HepG2 (cell line): ENCODE measurements around the gene FOXA1. TPM values are rescaled to one million over a fixed set of nuclear protein-coding genes. Genes with fewer than 3 reads are reported as not detected.

Source experiments
- CENPT ChIP-seq: sonication (generic); formaldehyde crosslinking; IDR thresholded peaks from 2 replicates; pipeline ENCODE4 v1.8.0; 2022; ENCODE audit warnings: low read depth, mild to moderate bottlenecking, moderate library complexity, missing genetic modification reagents
- HMGA1 ChIP-seq: sonication (generic); formaldehyde crosslinking; conservative IDR thresholded peaks from 2 replicates; pipeline ENCODE4 v1.4.0; 2020; ENCODE audit warnings: missing genetic modification reagents
- TOE1 ChIP-seq: sonication (generic); formaldehyde crosslinking; IDR thresholded peaks from 2 replicates; pipeline ENCODE4 v1.4.0; 2020; ENCODE audit warnings: mild to moderate bottlenecking, missing genetic modification reagents
- YEATS2 ChIP-seq: sonication (generic); formaldehyde crosslinking; IDR thresholded peaks from 2 replicates; pipeline ENCODE4 v1.4.0; 2020; ENCODE audit warnings: missing genetic modification reagents, borderline replicate concordance
- YY1 ChIP-seq: IDR thresholded peaks from 2 replicates; pipeline ENCODE4 v1.6.1; 2011; ENCODE audit warnings: low read length, low read depth, moderate library complexity, mild to moderate bottlenecking; ENCODE audit not compliant: insufficient read depth, insufficient replicate concordance
- ZBTB42 ChIP-seq: sonication (generic); formaldehyde crosslinking; IDR thresholded peaks from 2 replicates; pipeline ENCODE4 v1.5.0; 2020; ENCODE audit warnings: mild to moderate bottlenecking, missing genetic modification reagents
- ZSCAN21 ChIP-seq: sonication (generic); formaldehyde crosslinking; IDR thresholded peaks from 2 replicates; pipeline ENCODE4 v1.8.0; 2022; ENCODE audit warnings: mild to moderate bottlenecking, missing genetic modification reagents, moderate library complexity, borderline replicate concordance
- polyA plus RNA-seq, 8 experiments: library from polyadenylated mRNA; depleted of rRNA in 3 of 8; stranded (reverse) in 7 of 8; unstranded in 1 of 8; fragments of >200 nt; fragmentation: Illumina TruSeq in 4 of 8; extraction: Trizol in 4 of 8; gene quantifications; 2 replicates each; pipeline versions ENCODE4 v1.2.1 to v1.2.3, GENCODE V29; 2011 to 2016; ENCODE audit warnings: low read depth in 4 of 8, missing spikeins in 1 of 8, mixed read lengths in 1 of 8; ENCODE audit not compliant: insufficient read depth in 1 of 8
- total RNA-seq, 5 experiments: library from RNA; depleted of rRNA; stranded (reverse); fragments of >200 nt; fragmentation: Illumina TruSeq; extraction: Trizol; gene quantifications; 2 replicates each; pipeline ENCODE4 v1.2.3, GENCODE V29; 2016; ENCODE audit warnings: low read depth in 1 of 5
- TF ChIP-seq, protein P1 (sequence below): sonication (generic); formaldehyde crosslinking; IDR thresholded peaks from 2 replicates; pipeline ENCODE4 v1.4.0; 2020; ENCODE audit warnings: mild to moderate bottlenecking, missing genetic modification reagents
- TF ChIP-seq, protein P2 (sequence below): sonication (generic); formaldehyde crosslinking; IDR thresholded peaks from 2 replicates; pipeline ENCODE4 v1.4.0; 2020; ENCODE audit warnings: missing genetic modification reagents, borderline replicate concordance
- TF ChIP-seq, protein P3 (sequence below), 2 experiments: fragments of 450-650 bp in 1 of 2; sonication (generic) in 1 of 2; formaldehyde crosslinking; IDR thresholded peaks; 2 replicates each; pipeline versions ENCODE4 v1.5.0 to v1.8.0; 2020 to 2022; ENCODE audit warnings: mild to moderate bottlenecking in 1 of 2, missing genetic modification reagents in 1 of 2
- TF ChIP-seq, protein P4 (sequence below): sonication (generic); formaldehyde crosslinking; conservative IDR thresholded peaks from 2 replicates; pipeline ENCODE4 v1.8.0; 2022; ENCODE audit warnings: low read depth, missing genetic modification reagents
- TF ChIP-seq, protein P5 (sequence below): sonication (generic); formaldehyde crosslinking; IDR thresholded peaks from 2 replicates; pipeline ENCODE4 v1.9.0; 2021; ENCODE audit warnings: mild to moderate bottlenecking, missing genetic modification reagents

FOXA1 gene
- total and polyA plus RNA-seq, 2 of the 13 experiments (the other 11 are each of a cell fraction or from before 2014, with no cell fraction given) = 43.4 to 58.6 TPM

DNA sequence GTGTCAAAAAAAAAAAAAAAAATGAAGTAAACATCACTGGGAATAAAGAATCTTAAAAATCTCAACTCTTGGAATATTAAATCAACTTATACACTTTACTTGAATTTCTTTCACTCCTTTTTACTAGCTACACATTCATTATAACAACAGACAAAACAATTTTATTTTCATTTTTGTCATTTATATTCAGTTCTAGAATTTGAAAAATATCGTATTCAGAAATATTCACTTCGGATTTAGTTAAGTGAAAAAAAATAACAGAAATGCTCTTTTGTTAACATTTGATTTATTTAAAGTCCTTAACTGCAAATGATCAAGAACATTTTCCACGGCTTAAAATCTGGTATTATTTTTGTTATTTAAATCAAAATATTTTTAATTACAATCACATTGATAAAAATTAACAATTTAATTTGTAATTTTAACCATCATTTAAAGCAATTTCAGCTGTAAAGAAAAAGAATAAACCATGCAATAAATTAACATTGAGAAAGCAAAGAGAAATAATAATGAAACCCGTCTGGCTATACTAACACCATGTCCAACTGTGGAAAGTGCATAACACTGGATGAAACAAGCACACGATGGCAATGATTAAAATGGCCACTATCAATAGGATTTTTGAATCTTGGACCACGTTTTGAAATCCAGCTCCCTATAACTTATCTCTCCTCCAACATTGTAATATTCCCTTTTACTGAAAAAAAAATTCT is 5.2 kb downstream of the FOXA1 start (continued):
- TF ChIP-seq, protein P1, sequence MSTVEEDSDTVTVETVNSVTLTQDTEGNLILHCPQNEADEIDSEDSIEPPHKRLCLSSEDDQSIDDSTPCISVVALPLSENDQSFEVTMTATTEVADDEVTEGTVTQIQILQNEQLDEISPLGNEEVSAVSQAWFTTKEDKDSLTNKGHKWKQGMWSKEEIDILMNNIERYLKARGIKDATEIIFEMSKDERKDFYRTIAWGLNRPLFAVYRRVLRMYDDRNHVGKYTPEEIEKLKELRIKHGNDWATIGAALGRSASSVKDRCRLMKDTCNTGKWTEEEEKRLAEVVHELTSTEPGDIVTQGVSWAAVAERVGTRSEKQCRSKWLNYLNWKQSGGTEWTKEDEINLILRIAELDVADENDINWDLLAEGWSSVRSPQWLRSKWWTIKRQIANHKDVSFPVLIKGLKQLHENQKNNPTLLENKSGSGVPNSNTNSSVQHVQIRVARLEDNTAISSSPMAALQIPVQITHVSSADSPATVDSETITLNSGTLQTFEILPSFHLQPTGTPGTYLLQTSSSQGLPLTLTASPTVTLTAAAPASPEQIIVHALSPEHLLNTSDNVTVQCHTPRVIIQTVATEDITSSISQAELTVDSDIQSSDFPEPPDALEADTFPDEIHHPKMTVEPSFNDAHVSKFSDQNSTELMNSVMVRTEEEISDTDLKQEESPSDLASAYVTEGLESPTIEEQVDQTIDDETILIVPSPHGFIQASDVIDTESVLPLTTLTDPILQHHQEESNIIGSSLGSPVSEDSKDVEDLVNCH (CRISPR knock-in tag) = no peak
- TF ChIP-seq YEATS2 (CRISPR knock-in tag) = no peak
- no peak for TF ChIP-seq ZBTB42 (CRISPR knock-in tag)
- TF ChIP-seq, protein P2, sequence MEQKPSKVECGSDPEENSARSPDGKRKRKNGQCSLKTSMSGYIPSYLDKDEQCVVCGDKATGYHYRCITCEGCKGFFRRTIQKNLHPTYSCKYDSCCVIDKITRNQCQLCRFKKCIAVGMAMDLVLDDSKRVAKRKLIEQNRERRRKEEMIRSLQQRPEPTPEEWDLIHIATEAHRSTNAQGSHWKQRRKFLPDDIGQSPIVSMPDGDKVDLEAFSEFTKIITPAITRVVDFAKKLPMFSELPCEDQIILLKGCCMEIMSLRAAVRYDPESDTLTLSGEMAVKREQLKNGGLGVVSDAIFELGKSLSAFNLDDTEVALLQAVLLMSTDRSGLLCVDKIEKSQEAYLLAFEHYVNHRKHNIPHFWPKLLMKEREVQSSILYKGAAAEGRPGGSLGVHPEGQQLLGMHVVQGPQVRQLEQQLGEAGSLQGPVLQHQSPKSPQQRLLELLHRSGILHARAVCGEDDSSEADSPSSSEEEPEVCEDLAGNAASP (CRISPR knock-in tag) = 0 out of 2 replicates have a peak, but pooled peaks have one; percentile 7
- TF ChIP-seq, protein P3, sequence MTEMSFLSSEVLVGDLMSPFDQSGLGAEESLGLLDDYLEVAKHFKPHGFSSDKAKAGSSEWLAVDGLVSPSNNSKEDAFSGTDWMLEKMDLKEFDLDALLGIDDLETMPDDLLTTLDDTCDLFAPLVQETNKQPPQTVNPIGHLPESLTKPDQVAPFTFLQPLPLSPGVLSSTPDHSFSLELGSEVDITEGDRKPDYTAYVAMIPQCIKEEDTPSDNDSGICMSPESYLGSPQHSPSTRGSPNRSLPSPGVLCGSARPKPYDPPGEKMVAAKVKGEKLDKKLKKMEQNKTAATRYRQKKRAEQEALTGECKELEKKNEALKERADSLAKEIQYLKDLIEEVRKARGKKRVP (CRISPR knock-in tag; IDR thresholded peaks at IDR 0.05) = no peak
- TF ChIP-seq CENPT = no peak
- TF ChIP-seq ZSCAN21 = no peak
- TF ChIP-seq YY1 = peak; percentile 30
- TF ChIP-seq TOE1 (CRISPR knock-in tag) = 0 out of 2 replicates have a peak, but pooled peaks have one; percentile 33
- TF ChIP-seq, protein P4, sequence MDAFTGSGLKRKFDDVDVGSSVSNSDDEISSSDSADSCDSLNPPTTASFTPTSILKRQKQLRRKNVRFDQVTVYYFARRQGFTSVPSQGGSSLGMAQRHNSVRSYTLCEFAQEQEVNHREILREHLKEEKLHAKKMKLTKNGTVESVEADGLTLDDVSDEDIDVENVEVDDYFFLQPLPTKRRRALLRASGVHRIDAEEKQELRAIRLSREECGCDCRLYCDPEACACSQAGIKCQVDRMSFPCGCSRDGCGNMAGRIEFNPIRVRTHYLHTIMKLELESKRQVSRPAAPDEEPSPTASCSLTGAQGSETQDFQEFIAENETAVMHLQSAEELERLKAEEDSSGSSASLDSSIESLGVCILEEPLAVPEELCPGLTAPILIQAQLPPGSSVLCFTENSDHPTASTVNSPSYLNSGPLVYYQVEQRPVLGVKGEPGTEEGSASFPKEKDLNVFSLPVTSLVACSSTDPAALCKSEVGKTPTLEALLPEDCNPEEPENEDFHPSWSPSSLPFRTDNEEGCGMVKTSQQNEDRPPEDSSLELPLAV = no peak
- TF ChIP-seq, protein P5, sequence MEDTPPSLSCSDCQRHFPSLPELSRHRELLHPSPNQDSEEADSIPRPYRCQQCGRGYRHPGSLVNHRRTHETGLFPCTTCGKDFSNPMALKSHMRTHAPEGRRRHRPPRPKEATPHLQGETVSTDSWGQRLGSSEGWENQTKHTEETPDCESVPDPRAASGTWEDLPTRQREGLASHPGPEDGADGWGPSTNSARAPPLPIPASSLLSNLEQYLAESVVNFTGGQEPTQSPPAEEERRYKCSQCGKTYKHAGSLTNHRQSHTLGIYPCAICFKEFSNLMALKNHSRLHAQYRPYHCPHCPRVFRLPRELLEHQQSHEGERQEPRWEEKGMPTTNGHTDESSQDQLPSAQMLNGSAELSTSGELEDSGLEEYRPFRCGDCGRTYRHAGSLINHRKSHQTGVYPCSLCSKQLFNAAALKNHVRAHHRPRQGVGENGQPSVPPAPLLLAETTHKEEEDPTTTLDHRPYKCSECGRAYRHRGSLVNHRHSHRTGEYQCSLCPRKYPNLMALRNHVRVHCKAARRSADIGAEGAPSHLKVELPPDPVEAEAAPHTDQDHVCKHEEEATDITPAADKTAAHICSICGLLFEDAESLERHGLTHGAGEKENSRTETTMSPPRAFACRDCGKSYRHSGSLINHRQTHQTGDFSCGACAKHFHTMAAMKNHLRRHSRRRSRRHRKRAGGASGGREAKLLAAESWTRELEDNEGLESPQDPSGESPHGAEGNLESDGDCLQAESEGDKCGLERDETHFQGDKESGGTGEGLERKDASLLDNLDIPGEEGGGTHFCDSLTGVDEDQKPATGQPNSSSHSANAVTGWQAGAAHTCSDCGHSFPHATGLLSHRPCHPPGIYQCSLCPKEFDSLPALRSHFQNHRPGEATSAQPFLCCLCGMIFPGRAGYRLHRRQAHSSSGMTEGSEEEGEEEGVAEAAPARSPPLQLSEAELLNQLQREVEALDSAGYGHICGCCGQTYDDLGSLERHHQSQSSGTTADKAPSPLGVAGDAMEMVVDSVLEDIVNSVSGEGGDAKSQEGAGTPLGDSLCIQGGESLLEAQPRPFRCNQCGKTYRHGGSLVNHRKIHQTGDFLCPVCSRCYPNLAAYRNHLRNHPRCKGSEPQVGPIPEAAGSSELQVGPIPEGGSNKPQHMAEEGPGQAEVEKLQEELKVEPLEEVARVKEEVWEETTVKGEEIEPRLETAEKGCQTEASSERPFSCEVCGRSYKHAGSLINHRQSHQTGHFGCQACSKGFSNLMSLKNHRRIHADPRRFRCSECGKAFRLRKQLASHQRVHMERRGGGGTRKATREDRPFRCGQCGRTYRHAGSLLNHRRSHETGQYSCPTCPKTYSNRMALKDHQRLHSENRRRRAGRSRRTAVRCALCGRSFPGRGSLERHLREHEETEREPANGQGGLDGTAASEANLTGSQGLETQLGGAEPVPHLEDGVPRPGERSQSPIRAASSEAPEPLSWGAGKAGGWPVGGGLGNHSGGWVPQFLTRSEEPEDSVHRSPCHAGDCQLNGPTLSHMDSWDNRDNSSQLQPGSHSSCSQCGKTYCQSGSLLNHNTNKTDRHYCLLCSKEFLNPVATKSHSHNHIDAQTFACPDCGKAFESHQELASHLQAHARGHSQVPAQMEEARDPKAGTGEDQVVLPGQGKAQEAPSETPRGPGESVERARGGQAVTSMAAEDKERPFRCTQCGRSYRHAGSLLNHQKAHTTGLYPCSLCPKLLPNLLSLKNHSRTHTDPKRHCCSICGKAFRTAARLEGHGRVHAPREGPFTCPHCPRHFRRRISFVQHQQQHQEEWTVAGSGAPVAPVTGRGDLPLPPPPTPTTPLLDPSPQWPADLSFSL (CRISPR knock-in tag) = no peak
- TF ChIP-seq HMGA1 = no peak
